ENCODE results near the gene LCA5L.

LCA5L gene

GRCh38 chr21:39445321-39446269, at the start of gene LCA5L:
Gene LCA5L, minus strand, starts transcription at chr21:39445778. Its CDS starts 17,285 bp downstream, at chr21:39428493.
- H3K4me1 Mint-ChIP-seq = peaks cover 11% of the 10 kb centered on the region
- H3K27ac Mint-ChIP-seq = peak within 1 kb of the TSS; percentile 87
- H3K36me3 Mint-ChIP-seq = peaks cover 16% of the 10 kb centered on the region
- DNase-seq (ENCODE audit: low spot score in 2 of 2) = peak; percentile 96 to 97
- peak within 1 kb of the TSS; percentile 79 for H3K4me3 Mint-ChIP-seq
- H3K9me3 Mint-ChIP-seq = no peaks in the 10 kb centered on the region
- ATAC-seq = peak; percentile 94

- DNase-seq (ENCODE audit: low spot score in 2 of 2) (no peak), ATAC-seq (no peak)
- H3K4me3 Mint-ChIP-seq = no peak overlapping the region
- no peaks in the 10 kb centered on the region for H3K36me3 Mint-ChIP-seq
- no peak overlapping the region for H3K27ac Mint-ChIP-seq
- no peaks in the 10 kb centered on the region for H3K4me1 Mint-ChIP-seq
- H3K9me3 Mint-ChIP-seq = peaks cover 1% of the 10 kb centered on the region
These were observed 43.9 kb upstream of the LCA5L start for GRCh38 chr21:39489380-39489924.

GRCh38 chr21:39484711-39485276, 39.2 kb upstream of the LCA5L start:
- no peak for DNase-seq (ENCODE audit: low spot score in 2 of 2)
- Mint-ChIP-seq H3K36me3 (no peaks in the 10 kb centered on the region), H3K4me3 (no peak overlapping the region), H3K9me3 (no peaks in the 10 kb centered on the region), H3K4me1 (no peaks in the 10 kb centered on the region), H3K27ac (no peak overlapping the region)
- no peak for ATAC-seq

- DNase-seq (ENCODE audit: low spot score in 2 of 2) = no peak
- no peak for ATAC-seq
- Mint-ChIP-seq H3K4me3 (no peak overlapping the region), H3K9me3 (no peaks in the 10 kb centered on the region), H3K27ac (no peak overlapping the region), H3K4me1 (no peaks in the 10 kb centered on the region), H3K36me3 (no peaks in the 10 kb centered on the region)
These were observed 38.3 kb upstream of the LCA5L start for GRCh38 chr21:39483917-39484316.

GRCh38 chr21:39481886-39482285, 36.3 kb upstream of the LCA5L start:
- no peak for ATAC-seq
- Mint-ChIP-seq H3K9me3 (no peaks in the 10 kb centered on the region), H3K4me1 (no peaks in the 10 kb centered on the region), H3K27ac (no peak overlapping the region), H3K4me3 (no peak overlapping the region), H3K36me3 (no peaks in the 10 kb centered on the region)
- DNase-seq (ENCODE audit: low spot score in 2 of 2) = no peak

- no peaks in the 10 kb centered on the region for H3K9me3 Mint-ChIP-seq
- no peak for DNase-seq (ENCODE audit: low spot score in 2 of 2)
- no peaks in the 10 kb centered on the region for H3K36me3 Mint-ChIP-seq
- no peak overlapping the region for H3K27ac Mint-ChIP-seq
- no peak overlapping the region for H3K4me3 Mint-ChIP-seq
- no peak for ATAC-seq
- H3K4me1 Mint-ChIP-seq = no peaks in the 10 kb centered on the region
These were observed 34.7 kb upstream of the LCA5L start for GRCh38 chr21:39480271-39480670.

GRCh38 chr21:39479814-39480182, 34.2 kb upstream of the LCA5L start:
- Mint-ChIP-seq H3K27ac (no peak overlapping the region), H3K9me3 (no peaks in the 10 kb centered on the region)

GRCh38 chr21:39479164-39479813, 33.7 kb upstream of the LCA5L start:
- Mint-ChIP-seq H3K27ac (no peak overlapping the region), H3K9me3 (no peaks in the 10 kb centered on the region), H3K36me3 (no peaks in the 10 kb centered on the region), H3K4me3 (no peak overlapping the region), H3K4me1 (no peaks in the 10 kb centered on the region)
- no peak for DNase-seq (ENCODE audit: low spot score in 2 of 2)
- ATAC-seq = no peak

More at GRCh38 chr21:39479814-39480182, 34.2 kb upstream of the LCA5L start:
- H3K36me3 Mint-ChIP-seq = no peaks in the 10 kb centered on the region
- DNase-seq (ENCODE audit: low spot score in 2 of 2) = no peak
- no peak for ATAC-seq
- H3K4me1 Mint-ChIP-seq = no peaks in the 10 kb centered on the region
- H3K4me3 Mint-ChIP-seq = no peak overlapping the region

- Mint-ChIP-seq H3K27ac (no peak overlapping the region), H3K4me3 (no peak overlapping the region), H3K9me3 (no peaks in the 10 kb centered on the region), H3K4me1 (no peaks in the 10 kb centered on the region), H3K36me3 (no peaks in the 10 kb centered on the region)
- DNase-seq (ENCODE audit: low spot score in 2 of 2) (no peak), ATAC-seq (no peak)
These were observed 29.0 kb upstream of the LCA5L start for GRCh38 chr21:39474611-39475010.

GRCh38 chr21:39472786-39473185, 27.2 kb upstream of the LCA5L start:
- Mint-ChIP-seq H3K4me3 (no peak overlapping the region), H3K27ac (no peak overlapping the region)

GRCh38 chr21:39471598-39471997, 26.0 kb upstream of the LCA5L start:
- H3K9me3 Mint-ChIP-seq = no peaks in the 10 kb centered on the region
- H3K4me3 Mint-ChIP-seq = no peak overlapping the region
- no peaks in the 10 kb centered on the region for H3K36me3 Mint-ChIP-seq
- ATAC-seq (no peak), DNase-seq (ENCODE audit: low spot score in 2 of 2) (no peak)
- H3K4me1 Mint-ChIP-seq = no peaks in the 10 kb centered on the region
- no peak overlapping the region for H3K27ac Mint-ChIP-seq

More at GRCh38 chr21:39472786-39473185, 27.2 kb upstream of the LCA5L start:
- DNase-seq (ENCODE audit: low spot score in 2 of 2) (no peak), ATAC-seq (no peak)
- H3K4me1 Mint-ChIP-seq = no peaks in the 10 kb centered on the region
- no peaks in the 10 kb centered on the region for H3K9me3 Mint-ChIP-seq
- H3K36me3 Mint-ChIP-seq = no peaks in the 10 kb centered on the region

- H3K4me3 Mint-ChIP-seq = no peak overlapping the region
These were observed 23.0 kb upstream of the LCA5L start for GRCh38 chr21:39468559-39468958.

GRCh38 chr21:39467746-39468145, 22.2 kb upstream of the LCA5L start:
- no peak for ATAC-seq
- Mint-ChIP-seq H3K27ac (no peak overlapping the region), H3K36me3 (no peaks in the 10 kb centered on the region), H3K4me1 (no peaks in the 10 kb centered on the region), H3K9me3 (no peaks in the 10 kb centered on the region), H3K4me3 (no peak overlapping the region)
- DNase-seq (ENCODE audit: low spot score in 2 of 2) = no peak

More at GRCh38 chr21:39468559-39468958, 23.0 kb upstream of the LCA5L start:
- DNase-seq (ENCODE audit: low spot score in 2 of 2) = no peak
- no peak for ATAC-seq
- Mint-ChIP-seq H3K36me3 (no peaks in the 10 kb centered on the region), H3K9me3 (no peaks in the 10 kb centered on the region), H3K27ac (no peak overlapping the region), H3K4me1 (no peaks in the 10 kb centered on the region)

GRCh38 chr21:39466584-39466983, 21.0 kb upstream of the LCA5L start:
- H3K36me3 Mint-ChIP-seq = no peaks in the 10 kb centered on the region
- H3K27ac Mint-ChIP-seq = no peak overlapping the region
- DNase-seq (ENCODE audit: low spot score in 2 of 2) (no peak), ATAC-seq (no peak)
- no peaks in the 10 kb centered on the region for H3K9me3 Mint-ChIP-seq
- no peak overlapping the region for H3K4me3 Mint-ChIP-seq
- no peaks in the 10 kb centered on the region for H3K4me1 Mint-ChIP-seq

GRCh38 chr21:39463308-39463707, 17.7 kb upstream of the LCA5L start:
- DNase-seq (ENCODE audit: low spot score in 2 of 2) (no peak), ATAC-seq (no peak)
- Mint-ChIP-seq H3K4me3 (no peak overlapping the region), H3K36me3 (no peaks in the 10 kb centered on the region), H3K9me3 (no peaks in the 10 kb centered on the region), H3K27ac (no peak overlapping the region), H3K4me1 (no peaks in the 10 kb centered on the region)
